ENCODE results near the gene ANKRD42.

The ANKRD42 gene

DNA sequence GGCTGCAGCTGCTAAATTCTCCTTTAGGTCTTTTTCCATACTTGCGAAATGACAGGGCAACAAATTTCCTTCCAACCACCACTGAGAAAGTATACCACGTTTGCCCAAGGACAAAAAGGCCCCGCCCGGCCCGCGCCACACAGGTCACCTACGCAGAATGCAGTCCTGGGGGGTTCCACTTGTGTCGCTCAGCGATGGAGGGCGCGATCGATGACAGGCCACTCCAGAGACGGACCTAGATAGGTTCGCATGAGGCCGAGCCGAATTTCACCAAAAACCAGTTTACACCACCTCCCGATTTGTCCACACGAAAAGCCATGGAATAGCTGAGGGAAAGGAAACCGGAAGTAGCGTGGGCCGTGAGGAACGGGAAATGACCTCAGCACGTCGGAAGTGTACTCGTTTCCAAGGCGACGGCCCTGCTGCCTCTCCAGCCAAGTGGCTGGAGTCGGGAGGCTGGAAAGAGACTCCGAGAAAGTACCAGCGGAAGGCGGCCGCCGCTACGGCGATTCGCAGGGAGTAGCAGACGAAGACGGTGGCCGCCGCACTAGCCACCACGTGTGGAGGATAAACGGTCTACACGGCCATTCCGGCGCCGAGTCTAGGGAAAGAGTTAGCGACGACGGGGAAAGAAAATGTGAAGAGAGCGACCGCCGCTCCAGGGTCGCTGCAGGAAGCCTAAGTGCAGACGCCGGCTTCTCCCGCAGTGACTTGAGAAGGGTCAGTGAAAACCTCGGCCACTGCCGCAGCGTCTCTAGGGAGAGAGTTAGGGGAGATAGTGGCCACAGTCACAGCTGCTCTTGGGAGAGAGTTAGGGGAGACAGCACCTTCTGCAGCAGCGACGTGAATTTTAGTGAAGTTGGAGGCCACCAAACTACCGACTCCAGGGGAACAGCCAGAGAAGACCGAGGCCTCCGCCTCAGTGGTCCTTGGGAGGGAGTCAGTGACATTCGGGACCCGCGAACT is at the start of gene ANKRD42:
ANKRD42 (plus strand) TSS at position 398 of the 966 bp plus-strand sequence. CDS start 959 bp downstream, outside the sequence.
- no peaks in the 10 kb centered on the region for H4K20me1 ChIP-seq (ENCODE audit: insufficient read depth, low read length, poor library complexity, severe bottlenecking)
- H3K27me3 ChIP-seq (ENCODE audit: insufficient read depth, low read length, poor library complexity, severe bottlenecking), result no peaks in the 10 kb centered on the region
- peak within 1 kb of the TSS; percentile 97 for H2AFZ ChIP-seq (ENCODE audit: low read length)
- peaks cover 5% of the 10 kb centered on the region; the same call in 1 of the 2 replicates for H3K36me3 ChIP-seq (ENCODE audit: insufficient read depth, low read length)
- H3K4me3 ChIP-seq (ENCODE audit: low read length, poor library complexity, severe bottlenecking), result peak within 1 kb of the TSS; percentile 100
- H3K9me3 ChIP-seq (ENCODE audit: insufficient read depth, low read depth, low read length), result no peaks in the 10 kb centered on the region
- TF ChIP-seq EZH2phosphoT487 (IDR thresholded peaks at IDR 0.05; ENCODE audit: borderline replicate concordance), result no peak
- TF ChIP-seq, protein P1, sequence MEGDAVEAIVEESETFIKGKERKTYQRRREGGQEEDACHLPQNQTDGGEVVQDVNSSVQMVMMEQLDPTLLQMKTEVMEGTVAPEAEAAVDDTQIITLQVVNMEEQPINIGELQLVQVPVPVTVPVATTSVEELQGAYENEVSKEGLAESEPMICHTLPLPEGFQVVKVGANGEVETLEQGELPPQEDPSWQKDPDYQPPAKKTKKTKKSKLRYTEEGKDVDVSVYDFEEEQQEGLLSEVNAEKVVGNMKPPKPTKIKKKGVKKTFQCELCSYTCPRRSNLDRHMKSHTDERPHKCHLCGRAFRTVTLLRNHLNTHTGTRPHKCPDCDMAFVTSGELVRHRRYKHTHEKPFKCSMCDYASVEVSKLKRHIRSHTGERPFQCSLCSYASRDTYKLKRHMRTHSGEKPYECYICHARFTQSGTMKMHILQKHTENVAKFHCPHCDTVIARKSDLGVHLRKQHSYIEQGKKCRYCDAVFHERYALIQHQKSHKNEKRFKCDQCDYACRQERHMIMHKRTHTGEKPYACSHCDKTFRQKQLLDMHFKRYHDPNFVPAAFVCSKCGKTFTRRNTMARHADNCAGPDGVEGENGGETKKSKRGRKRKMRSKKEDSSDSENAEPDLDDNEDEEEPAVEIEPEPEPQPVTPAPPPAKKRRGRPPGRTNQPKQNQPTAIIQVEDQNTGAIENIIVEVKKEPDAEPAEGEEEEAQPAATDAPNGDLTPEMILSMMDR (conservative IDR thresholded peaks at IDR 0.05; ENCODE audit: low read length), result peak; percentile 24; the same call in 1 of the 2 replicates
- H3K4me1 ChIP-seq (ENCODE audit: insufficient read depth, low read length, poor library complexity, severe bottlenecking), result peaks cover 23% of the 10 kb centered on the region
- no peaks in the 10 kb centered on the region for H3F3A ChIP-seq (ENCODE audit: low read depth)
- peaks cover 21% of the 10 kb centered on the region for H3K79me2 ChIP-seq (ENCODE audit: insufficient read depth, low read length)
- H3K4me2 ChIP-seq (ENCODE audit: low read depth, low read length, poor library complexity, severe bottlenecking), result peak within 1 kb of the TSS; percentile 100
- H3K9me2 ChIP-seq (replicated peaks; ENCODE audit: low read depth, low read length), result no peaks in the 10 kb centered on the region
- peak within 1 kb of the TSS; percentile 92 for H3K9ac ChIP-seq (ENCODE audit: low read depth, low read length, poor library complexity, severe bottlenecking)

DNA sequence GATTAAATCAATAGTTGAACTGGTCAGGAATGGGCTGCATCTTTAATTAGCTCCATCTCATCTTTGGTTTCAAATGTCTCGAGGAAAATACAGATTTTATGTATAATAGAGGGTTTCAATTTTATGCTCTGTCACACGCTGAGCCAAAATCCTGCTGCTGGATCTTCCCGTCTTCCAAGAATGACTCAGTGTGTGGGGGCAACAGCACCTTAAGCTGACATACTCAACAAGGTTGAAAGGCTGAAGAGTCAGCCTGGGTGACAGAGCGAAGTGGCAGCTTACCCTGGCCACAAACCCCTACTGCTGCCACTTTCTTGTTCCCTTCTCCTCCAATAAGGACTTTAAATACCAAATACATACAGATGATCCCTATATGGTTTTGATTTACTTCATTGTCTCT is 45.6 kb upstream of the ANKRD42 start:
- Histone ChIP-seq H3K9me2 (replicated peaks; ENCODE audit: low read depth, low read length) (no peaks in the 10 kb centered on the region), H3K9ac (ENCODE audit: low read depth, low read length, poor library complexity, severe bottlenecking) (no peak overlapping the region), H3F3A (ENCODE audit: low read depth) (no peaks in the 10 kb centered on the region), H3K4me1 (ENCODE audit: insufficient read depth, low read length, poor library complexity, severe bottlenecking) (no peaks in the 10 kb centered on the region), H3K27me3 (ENCODE audit: insufficient read depth, low read length, poor library complexity, severe bottlenecking) (no peaks in the 10 kb centered on the region), H3K79me2 (ENCODE audit: insufficient read depth, low read length) (no peaks in the 10 kb centered on the region), H4K20me1 (ENCODE audit: insufficient read depth, low read length, poor library complexity, severe bottlenecking) (no peaks in the 10 kb centered on the region), H3K4me3 (ENCODE audit: low read length, poor library complexity, severe bottlenecking) (no peak overlapping the region), H3K9me3 (ENCODE audit: insufficient read depth, low read depth, low read length) (no peaks in the 10 kb centered on the region), H3K36me3 (ENCODE audit: insufficient read depth, low read length) (no peaks in the 10 kb centered on the region), H2AFZ (ENCODE audit: low read length) (0 out of 2 replicates have a peak overlapping the region, but pooled peaks have one; percentile 5), H3K4me2 (ENCODE audit: low read depth, low read length, poor library complexity, severe bottlenecking) (no peak overlapping the region)
- TF ChIP-seq EZH2phosphoT487 (IDR thresholded peaks at IDR 0.05; ENCODE audit: borderline replicate concordance), result no peak
- TF ChIP-seq, protein P1 (conservative IDR thresholded peaks at IDR 0.05; ENCODE audit: low read length), result no peak

DNA sequence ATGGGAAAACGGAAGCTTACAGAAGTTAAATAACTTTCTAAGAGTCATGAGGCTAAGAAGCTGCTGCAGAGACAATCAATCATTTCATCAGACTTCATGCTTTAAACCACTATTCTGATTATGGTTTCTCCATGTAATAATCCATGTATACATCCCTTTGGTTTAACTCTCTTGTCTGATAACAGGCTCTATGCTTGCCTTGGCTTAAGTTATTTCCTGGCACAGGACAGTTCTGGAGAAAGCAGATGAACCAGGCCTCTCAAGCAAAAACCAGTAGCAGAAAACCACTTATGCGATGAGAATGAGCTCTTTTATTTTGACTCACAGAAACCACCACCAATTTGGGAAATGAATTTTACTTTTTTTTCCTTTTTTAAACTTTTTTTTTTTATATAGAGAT is 43.1 kb upstream of the ANKRD42 start:
- no peaks in the 10 kb centered on the region for H3K9me3 ChIP-seq (ENCODE audit: insufficient read depth, low read depth, low read length)
- no peak overlapping the region for H2AFZ ChIP-seq (ENCODE audit: low read length)
- no peak overlapping the region for H3K4me2 ChIP-seq (ENCODE audit: low read depth, low read length, poor library complexity, severe bottlenecking)
- H3K4me1 ChIP-seq (ENCODE audit: insufficient read depth, low read length, poor library complexity, severe bottlenecking), result no peaks in the 10 kb centered on the region
- H3K4me3 ChIP-seq (ENCODE audit: low read length, poor library complexity, severe bottlenecking), result no peak overlapping the region
- no peak overlapping the region for H3K9ac ChIP-seq (ENCODE audit: low read depth, low read length, poor library complexity, severe bottlenecking)
- H3F3A ChIP-seq (ENCODE audit: low read depth), result no peaks in the 10 kb centered on the region
- H3K36me3 ChIP-seq (ENCODE audit: insufficient read depth, low read length), result no peaks in the 10 kb centered on the region
- H3K9me2 ChIP-seq (replicated peaks; ENCODE audit: low read depth, low read length), result no peaks in the 10 kb centered on the region
- H3K27me3 ChIP-seq (ENCODE audit: insufficient read depth, low read length, poor library complexity, severe bottlenecking), result no peaks in the 10 kb centered on the region
- no peaks in the 10 kb centered on the region for H4K20me1 ChIP-seq (ENCODE audit: insufficient read depth, low read length, poor library complexity, severe bottlenecking)
- no peaks in the 10 kb centered on the region for H3K79me2 ChIP-seq (ENCODE audit: insufficient read depth, low read length)
- no peak for TF ChIP-seq EZH2phosphoT487 (IDR thresholded peaks at IDR 0.05; ENCODE audit: borderline replicate concordance)
- TF ChIP-seq, protein P1 (conservative IDR thresholded peaks at IDR 0.05; ENCODE audit: low read length), result no peak
